Skeletal muscle cell (primary cell): Measurements from ENCODE around the gene ARL3.
"Not testable (repeated sequence)": the region's sequence is repeated elsewhere in the genome, so short reads cannot be mapped to it uniquely, and the experiment has no call there.

Experiments used
- DNase-seq: peaks from one replicate; pipeline ENCODE4 v3.0.0-alpha.2; 2010; ENCODE audit warnings: low read depth
- H3K4me3 ChIP-seq: 2 replicates; pipeline ENCODE4 v1.5.1; 2011; ENCODE audit warnings: low read depth, mild to moderate bottlenecking, control low read depth, low read length, moderate library complexity

The ARL3 gene

GRCh38 chr10:102741726-102742237 lies 27.6 kb upstream of the ARL3 start:
- no peak overlapping the region for H3K4me3 ChIP-seq
- DNase-seq, result no peak

GRCh38 chr10:102740229-102740628 lies 26.0 kb upstream of the ARL3 start:
- no peak overlapping the region for H3K4me3 ChIP-seq
- no peak for DNase-seq

GRCh38 chr10:102738692-102739121 lies 24.5 kb upstream of the ARL3 start:
- DNase-seq, result no peak
- H3K4me3 ChIP-seq, result no peak overlapping the region

GRCh38 chr10:102735065-102735562 lies 20.9 kb upstream of the ARL3 start:
- no peak for DNase-seq
- H3K4me3 ChIP-seq, result no peak overlapping the region

GRCh38 chr10:102732661-102733060 lies 18.5 kb upstream of the ARL3 start:
- no peak overlapping the region for H3K4me3 ChIP-seq
- no peak for DNase-seq

GRCh38 chr10:102731222-102731800 lies 17.1 kb upstream of the ARL3 start:
- no peak for DNase-seq
- no peak overlapping the region for H3K4me3 ChIP-seq

GRCh38 chr10:102729029-102730026 lies 15.1 kb upstream of the ARL3 start:
- H3K4me3 ChIP-seq, result no peak overlapping the region
- no peak for DNase-seq

GRCh38 chr10:102727037-102727818 lies 13.0 kb upstream of the ARL3 start:
- no peak overlapping the region for H3K4me3 ChIP-seq
- DNase-seq, result no peak

- no peak for DNase-seq
- H3K4me3 ChIP-seq, result no peak overlapping the region
Measured at GRCh38 chr10:102726274-102726673, 12.1 kb upstream of the ARL3 start.

GRCh38 chr10:102723989-102724388 lies 9.8 kb upstream of the ARL3 start:
- no peak for DNase-seq
- H3K4me3 ChIP-seq, result no peak overlapping the region

GRCh38 chr10:102721954-102722353 lies 7.8 kb upstream of the ARL3 start:
- no peak for DNase-seq
- no peak overlapping the region for H3K4me3 ChIP-seq

GRCh38 chr10:102720775-102721301 lies 6.6 kb upstream of the ARL3 start:
- H3K4me3 ChIP-seq, result no peak overlapping the region
- DNase-seq, result no peak

GRCh38 chr10:102720337-102720736 lies 6.1 kb upstream of the ARL3 start:
- no peak for DNase-seq
- H3K4me3 ChIP-seq, result no peak overlapping the region

- DNase-seq, result peak; percentile 67
Measured at GRCh38 chr10:102718220-102718619, 4.0 kb upstream of the ARL3 start.

GRCh38 chr10:102716900-102717565 lies 2.8 kb upstream of the ARL3 start:
- DNase-seq, H3K4me3 ChIP-seq: not testable (repeated sequence)

More at GRCh38 chr10:102718220-102718619, 4.0 kb upstream of the ARL3 start:
- no peak overlapping the region for H3K4me3 ChIP-seq

GRCh38 chr10:102715880-102716279 lies 1.7 kb upstream of the ARL3 start:
- no peak for DNase-seq
- H3K4me3 ChIP-seq, result no peak overlapping the region

- H3K4me3 ChIP-seq, result peak within 1 kb of the TSS; percentile 97
- DNase-seq, result no peak
Measured at GRCh38 chr10:102714621-102715455, 641 bp upstream of the ARL3 start, which contains the start of gene SFXN2. Gene SFXN2 (plus strand): TSS chr10:102714636. CDS start chr10:102726637, 12,001 bp downstream.

- DNase-seq, result no peak
- peak overlapping the region; percentile 97 for H3K4me3 ChIP-seq
Measured at GRCh38 chr10:102713539-102713813, 721 bp downstream of the ARL3 start.
